A673 (cell line): ENCODE results near the gene GJD3. TPM values are rescaled to one million over a fixed set of nuclear protein-coding genes. Genes with fewer than 3 reads are reported as not detected.
"Not testable (repeated sequence)": the region's sequence is repeated elsewhere in the genome, so short reads cannot be mapped to it uniquely, and the experiment has no call there.

Experiments used
- BruUV-seq: library from RNA; stranded (reverse); fragments of 400-500 nt; replicated peaks from 2 replicates; lab custom pipeline; 2021; lab: Mats Ljungman, UMichigan
- CTCF ChIA-PET: fragments of 300-600 bp; sonication (Branson Sonifier 250); formaldehyde crosslinking; loops from one replicate; lab custom pipeline; 2022; ENCODE audit warnings: antibody characterized with exemption; lab: Charles Lee
- POLR2A ChIA-PET: fragments of 300-600 bp; sonication (Branson Sonifier 250); formaldehyde crosslinking; loops from one replicate; lab custom pipeline; 2022; ENCODE audit warnings: antibody characterized with exemption; ENCODE audit not compliant: low non-redundant PET; lab: Charles Lee
- DNase-seq: peaks from one replicate; pipeline ENCODE4 v3.0.0-alpha.2; 2015; ENCODE audit warnings: low spot score
- H3K27ac ChIP-seq: fragments of 200-600 bp; sonication (generic); 2 replicates; pipeline ENCODE4 v1.5.1; 2016; ENCODE audit warnings: mixed run types, low read depth, mild to moderate bottlenecking, mixed read lengths, antibody characterized with exemption, low read length; ENCODE audit not compliant: poor library complexity, severe bottlenecking
- H3K27me3 ChIP-seq: fragments of 200-600 bp; sonication (generic); replicated peaks from 2 replicates; pipeline ENCODE4 v1.6.1; 2017; ENCODE audit warnings: mixed run types, low read depth, mild to moderate bottlenecking, mixed read lengths, antibody characterized with exemption, low read length; ENCODE audit not compliant: insufficient read depth, poor library complexity
- H3K36me3 ChIP-seq: fragments of 200-600 bp; sonication (generic); 2 replicates; pipeline ENCODE4 v1.6.1; 2016; ENCODE audit warnings: mixed run types, mild to moderate bottlenecking, mixed read lengths, antibody characterized with exemption, low read length; ENCODE audit not compliant: insufficient read depth, poor library complexity, severe bottlenecking
- H3K4me1 ChIP-seq: fragments of 200-600 bp; sonication (generic); 2 replicates; pipeline ENCODE4 v1.6.1; 2017; ENCODE audit warnings: mixed run types, mild to moderate bottlenecking, mixed read lengths, antibody characterized with exemption, low read length; ENCODE audit not compliant: insufficient read depth, poor library complexity, severe bottlenecking
- H3K4me3 ChIP-seq: fragments of 200-600 bp; sonication (generic); 2 replicates; pipeline ENCODE4 v1.5.1; 2016; ENCODE audit warnings: low read depth, mixed run types, mild to moderate bottlenecking, mixed read lengths, low read length; ENCODE audit not compliant: poor library complexity, severe bottlenecking
- H3K9me3 ChIP-seq: fragments of 200-600 bp; sonication (generic); 2 replicates; pipeline ENCODE4 v1.6.1; 2016; ENCODE audit warnings: mixed run types, low read depth, mild to moderate bottlenecking, mixed read lengths, antibody characterized with exemption, low read length; ENCODE audit not compliant: poor library complexity, severe bottlenecking
- CTCF ChIP-seq: fragments of 300-800, 200-600 bp; sonication (generic); conservative IDR thresholded peaks from 2 replicates; pipeline ENCODE4 v1.5.1; 2017; ENCODE audit warnings: low read depth, mild to moderate bottlenecking, antibody characterized with exemption, low read length, moderate library complexity, mixed read lengths
- EZH2 ChIP-seq: fragments of 200-600 bp; sonication (generic); IDR thresholded peaks from 2 replicates; pipeline ENCODE4 v1.6.1; 2017; ENCODE audit warnings: borderline replicate concordance, low read depth, mild to moderate bottlenecking, mixed read lengths, antibody characterized with exemption, low read length; ENCODE audit not compliant: poor library complexity, severe bottlenecking
- intact Hi-C: fragments of 100-400 bp; cut with micrococcal nuclease; formaldehyde crosslinking; loops from one replicate; pipeline ENCODE4 v1.10.0; 2022; ENCODE audit not compliant: unreplicated experiment
- total RNA-seq: library from RNA; stranded (reverse); gene quantifications from 2 replicates; pipeline ENCODE4 v1.2.3, GENCODE V29; 2021

GJD3 gene
- total RNA-seq, 1 experiment from 2014 or later = not detected

GRCh38 chr17:40372031-40372430, 7.5 kb upstream of the GJD3 start:
- Histone ChIP-seq H3K27ac (no peak overlapping the region), H3K9me3 (no peaks in the 10 kb centered on the region), H3K4me1 (no peaks in the 10 kb centered on the region), H3K36me3 (no peaks in the 10 kb centered on the region), H3K27me3 (no peaks in the 10 kb centered on the region), H3K4me3 (no peak overlapping the region)
- ChIA-PET CTCF (no interaction called here), POLR2A (no interaction called here)
- TF ChIP-seq EZH2 (no peak), CTCF (no peak)
- no TSS peak for BruUV-seq
- intact Hi-C loops = no loop called here
- DNase-seq = no peak

- TF ChIP-seq CTCF (no peak), EZH2 (no peak)
- ChIA-PET CTCF (no interaction called here), POLR2A (no interaction called here)
- intact Hi-C loops = no loop called here
- H3K27ac ChIP-seq = no peak overlapping the region
- no peak overlapping the region for H3K4me3 ChIP-seq
- no peaks in the 10 kb centered on the region for H3K27me3 ChIP-seq
- no peaks in the 10 kb centered on the region for H3K9me3 ChIP-seq
- DNase-seq = no peak
- BruUV-seq = no TSS peak
- no peaks in the 10 kb centered on the region for H3K36me3 ChIP-seq
- H3K4me1 ChIP-seq = no peaks in the 10 kb centered on the region
These were observed 6.9 kb upstream of the GJD3 start for GRCh38 chr17:40371261-40371929.

GRCh38 chr17:40369923-40370322, 5.4 kb upstream of the GJD3 start:
- H3K36me3 ChIP-seq = no peaks in the 10 kb centered on the region
- no peaks in the 10 kb centered on the region for H3K9me3 ChIP-seq
- intact Hi-C loops = no loop called here
- no peak for TF ChIP-seq CTCF
- H3K27me3 ChIP-seq = no peaks in the 10 kb centered on the region
- no peak overlapping the region for H3K4me3 ChIP-seq
- no peak overlapping the region for H3K27ac ChIP-seq
- no peak for DNase-seq
- no peaks in the 10 kb centered on the region for H3K4me1 ChIP-seq
- no TSS peak for BruUV-seq
- ChIA-PET POLR2A (no interaction called here), CTCF (no interaction called here)

GRCh38 chr17:40367728-40368127, 3.2 kb upstream of the GJD3 start:
- H3K4me1 ChIP-seq, DNase-seq, BruUV-seq, H3K27me3 ChIP-seq, H3K36me3 ChIP-seq, H3K27ac ChIP-seq, CTCF ChIA-PET, intact Hi-C loops, H3K4me3 ChIP-seq, POLR2A ChIA-PET, H3K9me3 ChIP-seq: not testable (repeated sequence)
